Endothelial cell of umbilical vein (primary cell): ENCODE results near the gene PSMD9.

ENCODE experiments used
- CTCF ChIP-seq, 2 donors: IDR thresholded peaks; 1 replicate in 1 of 2; 2 replicates in 1 of 2; pipeline ENCODE4 v1.5.1; 2011; ENCODE audit warnings: low read length in 2 of 2, mild to moderate bottlenecking in 2 of 2, moderate library complexity in 2 of 2, control low read depth in 1 of 2, inconsistent platforms in 1 of 2, low read depth in 1 of 2; ENCODE audit not compliant: insufficient read depth in 1 of 2; ENCODE audit errors: extremely low read depth in 1 of 2
- EZH2 ChIP-seq: IDR thresholded peaks from 2 replicates; pipeline ENCODE4 v1.6.1; 2012; ENCODE audit warnings: borderline replicate concordance, low read depth, mild to moderate bottlenecking, moderate library complexity, low read length, inconsistent platforms; ENCODE audit not compliant: severe bottlenecking
- MYC ChIP-seq: IDR thresholded peaks from one replicate; pipeline ENCODE4 v1.6.1; 2011; ENCODE audit warnings: mild to moderate bottlenecking, low read depth, low read length
- POLR2A ChIP-seq: IDR thresholded peaks from 2 replicates; pipeline ENCODE4 v1.6.1; 2012; ENCODE audit warnings: low read depth, mild to moderate bottlenecking, control low read depth, low read length
- POLR2AphosphoS5 ChIP-seq: IDR thresholded peaks from 2 replicates; pipeline ENCODE4 v1.6.1; 2012; ENCODE audit warnings: low read depth, mild to moderate bottlenecking, control low read depth, low read length, moderate library complexity; ENCODE audit not compliant: insufficient read depth

GRCh38 chr12:121905746-121906145 lies 17.2 kb downstream of the PSMD9 start:
- no peak for TF ChIP-seq MYC
- TF ChIP-seq POLR2AphosphoS5 = no peak
- no peak for TF ChIP-seq CTCF (IDR thresholded peaks at IDR 0.05; ENCODE audit: extremely low read depth in 1 of 2, insufficient read depth in 1 of 2, low read depth in 1 of 2, low read length in 2 of 2)
- no peak for TF ChIP-seq POLR2A
- TF ChIP-seq EZH2 = no peak
